ENCODE measurements around the gene ZFAND3. TPM values are rescaled to one million over a fixed set of nuclear protein-coding genes. Genes with fewer than 3 reads are reported as not detected.
A peak's percentile ranks its signal among the peaks of the same experiment; 100 is the strongest.

ZFAND3 gene
- total and polyA plus RNA-seq, 2 of the 4 experiments (the other 2 are of a cell fraction) = 10.9 to 26.7 TPM

DNA sequence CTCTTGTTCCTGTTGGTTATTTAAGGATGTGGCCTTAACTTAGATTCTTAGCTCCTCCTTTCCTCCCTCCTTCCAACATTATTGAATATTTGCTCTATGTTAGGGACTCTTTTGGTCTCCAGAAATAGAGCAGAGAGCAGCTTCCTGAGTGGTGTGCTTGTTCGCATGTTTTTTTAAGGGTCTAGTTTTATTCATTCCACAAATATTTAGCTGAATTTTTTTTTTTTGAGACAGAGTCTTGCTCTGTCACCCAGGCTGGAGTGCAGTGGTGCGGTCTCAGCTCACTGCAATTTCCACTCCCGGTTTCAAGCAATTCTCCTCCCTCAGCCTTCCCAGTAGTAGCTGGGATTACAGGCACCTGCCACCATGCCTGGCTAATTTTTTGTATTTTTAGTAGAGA, 169.2 kb downstream of the ZFAND3 start:
- TF ChIP-seq SMC3 (IDR thresholded peaks at IDR 0.05; ENCODE audit: low read depth, low read length) (no peak), BHLHE40 (IDR thresholded peaks at IDR 0.05; ENCODE audit: low read depth, low read length) (no peak), MXI1 (IDR thresholded peaks at IDR 0.05; ENCODE audit: borderline replicate concordance, low read depth, low read length) (no peak), RCOR1 (IDR thresholded peaks at IDR 0.05; ENCODE audit: insufficient replicate concordance, low read length) (no peak), MAZ (IDR thresholded peaks at IDR 0.05; ENCODE audit: borderline replicate concordance, low read depth, low read length) (no peak), NFE2L2 (IDR thresholded peaks at IDR 0.05; ENCODE audit: low read depth, low read length) (no peak), CEBPB (IDR thresholded peaks at IDR 0.05; ENCODE audit: low read depth, low read length) (no peak), POLR2A (IDR thresholded peaks at IDR 0.05; ENCODE audit: low read depth, low read length) (no peak), RAD21 (IDR thresholded peaks at IDR 0.05; ENCODE audit: low read length) (no peak), CHD1 (IDR thresholded peaks at IDR 0.05; ENCODE audit: low read depth, low read length) (no peak), MAFK (IDR thresholded peaks at IDR 0.05; ENCODE audit: low read depth, low read length) (no peak), FOS (IDR thresholded peaks at IDR 0.05; ENCODE audit: low read depth, low read length) (no peak), RFX5 (IDR thresholded peaks at IDR 0.05; ENCODE audit: low read depth, low read length) (no peak)
- TF ChIP-seq, protein P1, sequence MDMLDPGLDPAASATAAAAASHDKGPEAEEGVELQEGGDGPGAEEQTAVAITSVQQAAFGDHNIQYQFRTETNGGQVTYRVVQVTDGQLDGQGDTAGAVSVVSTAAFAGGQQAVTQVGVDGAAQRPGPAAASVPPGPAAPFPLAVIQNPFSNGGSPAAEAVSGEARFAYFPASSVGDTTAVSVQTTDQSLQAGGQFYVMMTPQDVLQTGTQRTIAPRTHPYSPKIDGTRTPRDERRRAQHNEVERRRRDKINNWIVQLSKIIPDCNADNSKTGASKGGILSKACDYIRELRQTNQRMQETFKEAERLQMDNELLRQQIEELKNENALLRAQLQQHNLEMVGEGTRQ (IDR thresholded peaks at IDR 0.05; ENCODE audit: low read depth, low read length) = no peak
- TF ChIP-seq, protein P2, sequence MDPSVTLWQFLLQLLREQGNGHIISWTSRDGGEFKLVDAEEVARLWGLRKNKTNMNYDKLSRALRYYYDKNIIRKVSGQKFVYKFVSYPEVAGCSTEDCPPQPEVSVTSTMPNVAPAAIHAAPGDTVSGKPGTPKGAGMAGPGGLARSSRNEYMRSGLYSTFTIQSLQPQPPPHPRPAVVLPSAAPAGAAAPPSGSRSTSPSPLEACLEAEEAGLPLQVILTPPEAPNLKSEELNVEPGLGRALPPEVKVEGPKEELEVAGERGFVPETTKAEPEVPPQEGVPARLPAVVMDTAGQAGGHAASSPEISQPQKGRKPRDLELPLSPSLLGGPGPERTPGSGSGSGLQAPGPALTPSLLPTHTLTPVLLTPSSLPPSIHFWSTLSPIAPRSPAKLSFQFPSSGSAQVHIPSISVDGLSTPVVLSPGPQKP (IDR thresholded peaks at IDR 0.05; ENCODE audit: borderline replicate concordance, low read depth, low read length) = no peak
- TF ChIP-seq, protein P3, sequence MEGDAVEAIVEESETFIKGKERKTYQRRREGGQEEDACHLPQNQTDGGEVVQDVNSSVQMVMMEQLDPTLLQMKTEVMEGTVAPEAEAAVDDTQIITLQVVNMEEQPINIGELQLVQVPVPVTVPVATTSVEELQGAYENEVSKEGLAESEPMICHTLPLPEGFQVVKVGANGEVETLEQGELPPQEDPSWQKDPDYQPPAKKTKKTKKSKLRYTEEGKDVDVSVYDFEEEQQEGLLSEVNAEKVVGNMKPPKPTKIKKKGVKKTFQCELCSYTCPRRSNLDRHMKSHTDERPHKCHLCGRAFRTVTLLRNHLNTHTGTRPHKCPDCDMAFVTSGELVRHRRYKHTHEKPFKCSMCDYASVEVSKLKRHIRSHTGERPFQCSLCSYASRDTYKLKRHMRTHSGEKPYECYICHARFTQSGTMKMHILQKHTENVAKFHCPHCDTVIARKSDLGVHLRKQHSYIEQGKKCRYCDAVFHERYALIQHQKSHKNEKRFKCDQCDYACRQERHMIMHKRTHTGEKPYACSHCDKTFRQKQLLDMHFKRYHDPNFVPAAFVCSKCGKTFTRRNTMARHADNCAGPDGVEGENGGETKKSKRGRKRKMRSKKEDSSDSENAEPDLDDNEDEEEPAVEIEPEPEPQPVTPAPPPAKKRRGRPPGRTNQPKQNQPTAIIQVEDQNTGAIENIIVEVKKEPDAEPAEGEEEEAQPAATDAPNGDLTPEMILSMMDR (conservative IDR thresholded peaks at IDR 0.05; ENCODE audit: low read depth, low read length) = no peak
- intact Hi-C loops (cut with micrococcal nuclease) = no loop called here

More for the DNA sequence above, 169.2 kb downstream of the ZFAND3 start:
- Histone ChIP-seq H3K27ac (ENCODE audit: insufficient read depth, low read length) (no peak overlapping the region), H3K23ac (ENCODE audit: low read depth, low read length) (no peak overlapping the region), H2AK5ac (ENCODE audit: low read depth, low read length) (no peak overlapping the region), H3K4me1 (ENCODE audit: control insufficient read depth, insufficient read depth, low read length) (peaks cover 19% of the 10 kb centered on the region), H2BK5ac (ENCODE audit: low read depth, low read length, poor library complexity, severe bottlenecking) (no peak overlapping the region), H4K5ac (ENCODE audit: low read depth, low read length) (no peak overlapping the region), H3K14ac (replicated peaks; ENCODE audit: low read depth, low read length) (no peak overlapping the region), H3K4me2 (ENCODE audit: low read depth, low read length) (no peak overlapping the region), H2AFZ (replicated peaks; ENCODE audit: low read length, poor library complexity) (no peak overlapping the region), H3K27me3 (ENCODE audit: control insufficient read depth, insufficient read depth, low read length) (no peaks in the 10 kb centered on the region), H3K9me3 (ENCODE audit: control insufficient read depth, insufficient read depth, low read length) (no peaks in the 10 kb centered on the region), H3K4ac (ENCODE audit: low read depth, low read length) (no peak overlapping the region), H2BK20ac (ENCODE audit: low read depth, low read length) (no peak overlapping the region), H3K9me1 (ENCODE audit: insufficient read depth, low read length) (peaks cover 19% of the 10 kb centered on the region), H3K4me3 (ENCODE audit: insufficient read depth, low read depth, low read length) (no peak overlapping the region), H3K79me1 (ENCODE audit: low read depth in 1 of 2, low read length in 2 of 2) (peaks cover 32 to 85% of the 10 kb centered on the region in 2 experiments), H4K91ac (ENCODE audit: insufficient read depth, low read depth, low read length) (no peak overlapping the region), H3K18ac (ENCODE audit: low read depth, low read length) (no peak overlapping the region), H4K20me1 (ENCODE audit: insufficient read depth, low read length) (peaks cover 76% of the 10 kb centered on the region), H3K9ac (ENCODE audit: low read depth, low read length) (no peak overlapping the region), H2AK9ac (replicated peaks; ENCODE audit: low read depth, low read length, poor library complexity) (no peak overlapping the region), H2BK15ac (ENCODE audit: low read depth, low read length) (no peak overlapping the region), H2BK120ac (ENCODE audit: low read depth, low read length) (no peak overlapping the region), H3K36me3 (ENCODE audit: control insufficient read depth, insufficient read depth, low read length) (no peaks in the 10 kb centered on the region), H3K56ac (ENCODE audit: extremely low read depth, insufficient read depth, low read length) (no peak overlapping the region), H4K8ac (ENCODE audit: low read depth in 2 of 2, low read length in 2 of 2) (no peak overlapping the region)
- dilution Hi-C loops (cut with HindIII; ENCODE audit: low sequenced_read_pairs, unreplicated experiment) (no loop called here), in situ Hi-C loops (cut with MboI; ENCODE audit: low sequenced_read_pairs) (no loop called here)
- ChIA-PET CTCF (no interaction called here), POLR2A (ENCODE audit: unreplicated experiment) (no interaction called here)
- BruUV-seq (replicated peaks) = no TSS peak
- ATAC-seq (ENCODE audit: low read depth) (peak; percentile 12), DNase-seq (no peak)
- no CpG with 5 or more reads among the region's 3 CpGs for WGBS, 2 experiments (ENCODE audit: extremely low coverage in 2 of 2, insufficient read length in 1 of 2)

Data from IMR-90 (cell line).